ENCODE results near the gene SELENOI. TPM values are rescaled to one million over a fixed set of nuclear protein-coding genes. Genes with fewer than 3 reads are reported as not detected.

Gene SELENOI, protein sequence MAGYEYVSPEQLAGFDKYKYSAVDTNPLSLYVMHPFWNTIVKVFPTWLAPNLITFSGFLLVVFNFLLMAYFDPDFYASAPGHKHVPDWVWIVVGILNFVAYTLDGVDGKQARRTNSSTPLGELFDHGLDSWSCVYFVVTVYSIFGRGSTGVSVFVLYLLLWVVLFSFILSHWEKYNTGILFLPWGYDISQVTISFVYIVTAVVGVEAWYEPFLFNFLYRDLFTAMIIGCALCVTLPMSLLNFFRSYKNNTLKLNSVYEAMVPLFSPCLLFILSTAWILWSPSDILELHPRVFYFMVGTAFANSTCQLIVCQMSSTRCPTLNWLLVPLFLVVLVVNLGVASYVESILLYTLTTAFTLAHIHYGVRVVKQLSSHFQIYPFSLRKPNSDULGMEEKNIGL
- total RNA-seq: 10 to 100 TPM in 2 of 4 donors, 1 to 10 TPM in 2; 6.4 to 11.2 (median 9.3) TPM

DNA sequence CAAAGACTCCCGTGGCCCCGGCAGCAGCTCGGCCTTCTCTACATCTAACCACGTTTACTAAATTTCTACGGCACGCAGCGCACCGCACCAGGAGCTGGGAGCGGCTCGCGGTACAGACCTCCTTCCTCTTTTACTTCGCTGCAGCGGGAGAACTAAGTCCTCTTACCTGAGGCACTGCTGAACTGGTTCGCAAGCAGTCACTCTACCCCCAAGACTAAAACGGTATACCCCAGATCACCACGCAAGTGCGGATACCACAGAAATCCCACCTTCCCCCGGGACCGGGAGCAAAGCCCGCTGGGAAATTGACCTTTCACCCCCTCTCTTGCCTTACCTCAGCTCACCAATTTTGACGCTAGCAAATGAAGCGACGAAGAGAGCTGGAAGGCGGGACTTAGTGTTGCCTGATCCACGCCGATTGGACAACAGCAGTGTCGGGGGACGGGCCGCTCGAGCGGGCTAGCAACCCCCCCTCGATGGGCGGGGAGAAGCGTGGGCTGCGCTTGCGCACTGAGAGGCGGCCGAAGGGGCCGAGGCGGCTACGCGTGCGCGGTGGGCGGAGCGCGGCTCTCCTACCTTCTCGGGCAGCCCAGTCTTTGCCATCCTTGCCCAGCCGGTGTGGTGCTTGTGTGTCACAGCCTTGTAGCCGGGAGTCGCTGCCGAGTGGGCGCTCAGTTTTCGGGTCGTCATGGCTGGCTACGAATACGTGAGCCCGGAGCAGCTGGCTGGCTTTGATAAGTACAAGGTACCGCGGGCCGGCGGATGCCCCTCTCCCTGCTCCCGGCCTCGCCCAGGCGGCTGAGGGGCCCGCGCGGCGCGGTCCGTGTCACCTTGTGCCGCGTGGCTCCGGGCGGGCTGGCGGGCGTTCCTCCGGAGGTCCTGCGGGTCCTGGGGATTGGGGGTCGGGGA is at the start of gene SELENOI:
SELENOI (plus strand) TSS at position 599 of the 909 bp plus-strand sequence; CDS start at position 689, 90 bp downstream.
- intact Hi-C loops (cut with DNase I): loop anchor here (5.0 to 10.0 kb wide), 2 partner anchors 103 to 229 kb away; partner anchors contain the start of genes HADHA and HADHB
- Histone ChIP-seq H3K27ac (replicated peaks in 1 of 4) (peak within 1 kb of the TSS; percentile 93 to 97 (median 94)), H3K4me1 (peaks cover 16 to 35% (median 30%) of the 10 kb centered on the region in 4 donors), H3K9me3 (no peaks in the 10 kb centered on the region), H3K36me3 (no peaks in the 10 kb centered on the region), H3K4me3 (peak within 1 kb of the TSS; percentile 78 to 89 (median 86)), H3K27me3 (no peaks in the 10 kb centered on the region)
- WGBS: under 1% methylated on average over 35 of the region's 80 CpGs
- TF ChIP-seq EP300 (IDR thresholded peaks at IDR 0.05): no peak
- TF ChIP-seq, protein P1, sequence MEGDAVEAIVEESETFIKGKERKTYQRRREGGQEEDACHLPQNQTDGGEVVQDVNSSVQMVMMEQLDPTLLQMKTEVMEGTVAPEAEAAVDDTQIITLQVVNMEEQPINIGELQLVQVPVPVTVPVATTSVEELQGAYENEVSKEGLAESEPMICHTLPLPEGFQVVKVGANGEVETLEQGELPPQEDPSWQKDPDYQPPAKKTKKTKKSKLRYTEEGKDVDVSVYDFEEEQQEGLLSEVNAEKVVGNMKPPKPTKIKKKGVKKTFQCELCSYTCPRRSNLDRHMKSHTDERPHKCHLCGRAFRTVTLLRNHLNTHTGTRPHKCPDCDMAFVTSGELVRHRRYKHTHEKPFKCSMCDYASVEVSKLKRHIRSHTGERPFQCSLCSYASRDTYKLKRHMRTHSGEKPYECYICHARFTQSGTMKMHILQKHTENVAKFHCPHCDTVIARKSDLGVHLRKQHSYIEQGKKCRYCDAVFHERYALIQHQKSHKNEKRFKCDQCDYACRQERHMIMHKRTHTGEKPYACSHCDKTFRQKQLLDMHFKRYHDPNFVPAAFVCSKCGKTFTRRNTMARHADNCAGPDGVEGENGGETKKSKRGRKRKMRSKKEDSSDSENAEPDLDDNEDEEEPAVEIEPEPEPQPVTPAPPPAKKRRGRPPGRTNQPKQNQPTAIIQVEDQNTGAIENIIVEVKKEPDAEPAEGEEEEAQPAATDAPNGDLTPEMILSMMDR (IDR thresholded peaks at IDR 0.05): no peak
- peak; percentile 94 to 99 for TF ChIP-seq POLR2AphosphoS5 (IDR thresholded peaks at IDR 0.05)
- peak; percentile 88 for TF ChIP-seq POLR2A (IDR thresholded peaks at IDR 0.05; ENCODE audit: low read depth)
- peak; percentile 99 for DNase-seq (ENCODE audit: extremely low spot score)

DNA sequence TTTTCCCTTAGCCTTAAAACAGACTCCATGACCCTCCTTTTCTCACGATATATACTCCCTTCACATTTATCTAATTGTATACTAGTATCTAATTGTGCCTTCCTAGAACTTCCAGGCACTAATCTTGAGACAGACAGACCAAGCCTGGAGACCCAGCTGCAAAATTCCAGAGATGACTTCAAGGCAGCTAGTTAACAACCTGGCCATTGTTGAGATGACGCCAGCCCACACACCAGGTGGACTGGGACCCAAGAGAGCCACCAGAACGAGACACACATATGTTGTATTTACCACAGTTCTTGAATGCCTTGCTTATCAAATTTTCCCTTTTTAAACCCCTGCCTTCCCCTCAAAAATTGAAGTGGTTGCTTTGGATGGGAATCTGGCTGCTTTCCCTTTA is 48.9 kb upstream of the SELENOI start:
- no peaks in the 10 kb centered on the region for H3K27me3 ChIP-seq
- H3K4me3 ChIP-seq: no peak overlapping the region
- 92% methylated on average over 3 of the region's 3 CpGs for WGBS
- H3K36me3 ChIP-seq: peaks cover 0 to 2% (median 0%) of the 10 kb centered on the region in 4 donors
- no peak for DNase-seq (ENCODE audit: extremely low spot score)
- peaks cover 15 to 28% (median 23%) of the 10 kb centered on the region in 4 donors for H3K4me1 ChIP-seq
- no peak overlapping the region for H3K27ac ChIP-seq (replicated peaks in 1 of 4)
- intact Hi-C loops (cut with DNase I): no loop called here
- no peaks in the 10 kb centered on the region for H3K9me3 ChIP-seq
- TF ChIP-seq POLR2AphosphoS5 (IDR thresholded peaks at IDR 0.05) (no peak), EP300 (IDR thresholded peaks at IDR 0.05) (no peak), POLR2A (IDR thresholded peaks at IDR 0.05; ENCODE audit: low read depth) (no peak)
- TF ChIP-seq, protein P1 (IDR thresholded peaks at IDR 0.05): no peak

DNA sequence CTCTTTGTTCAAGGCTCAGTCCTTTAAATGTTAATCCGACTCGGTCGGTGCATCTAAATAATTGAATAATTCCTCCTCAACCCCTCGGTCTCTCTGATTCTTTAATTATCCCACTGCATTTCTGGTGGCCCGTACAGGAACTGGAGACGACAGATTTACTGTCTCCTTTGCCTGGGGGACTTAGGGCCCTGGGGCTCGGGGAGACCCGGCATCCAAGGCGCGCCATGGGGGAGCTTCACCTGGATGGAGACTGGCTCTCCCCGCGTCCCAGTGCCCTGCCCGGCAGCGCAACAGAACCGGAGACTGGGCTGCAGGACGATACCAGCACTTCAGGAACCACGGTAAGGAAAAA is 47.7 kb upstream of the SELENOI start:
- no peaks in the 10 kb centered on the region for H3K27me3 ChIP-seq
- H3K4me3 ChIP-seq: peak overlapping the region; percentile 55 to 66 (median 62)
- H3K9me3 ChIP-seq: no peaks in the 10 kb centered on the region
- no peak for TF ChIP-seq POLR2AphosphoS5 (IDR thresholded peaks at IDR 0.05)
- TF ChIP-seq, protein P1 (IDR thresholded peaks at IDR 0.05): no peak
- no peak for TF ChIP-seq POLR2A (IDR thresholded peaks at IDR 0.05; ENCODE audit: low read depth)
- no peak for TF ChIP-seq EP300 (IDR thresholded peaks at IDR 0.05)
- no peaks in the 10 kb centered on the region for H3K36me3 ChIP-seq
- intact Hi-C loops (cut with DNase I): loop anchor here (2.0 kb wide), 1 partner anchor 53 kb away; the partner anchor contains the start of genes HADHA and HADHB
- H3K4me1 ChIP-seq: peaks cover 15 to 28% (median 23%) of the 10 kb centered on the region in 4 donors
- peak overlapping the region; percentile 77 to 83 (median 80) for H3K27ac ChIP-seq (replicated peaks in 1 of 4)
- WGBS: 59% methylated on average over 17 of the region's 17 CpGs
- DNase-seq (ENCODE audit: extremely low spot score): no peak

DNA sequence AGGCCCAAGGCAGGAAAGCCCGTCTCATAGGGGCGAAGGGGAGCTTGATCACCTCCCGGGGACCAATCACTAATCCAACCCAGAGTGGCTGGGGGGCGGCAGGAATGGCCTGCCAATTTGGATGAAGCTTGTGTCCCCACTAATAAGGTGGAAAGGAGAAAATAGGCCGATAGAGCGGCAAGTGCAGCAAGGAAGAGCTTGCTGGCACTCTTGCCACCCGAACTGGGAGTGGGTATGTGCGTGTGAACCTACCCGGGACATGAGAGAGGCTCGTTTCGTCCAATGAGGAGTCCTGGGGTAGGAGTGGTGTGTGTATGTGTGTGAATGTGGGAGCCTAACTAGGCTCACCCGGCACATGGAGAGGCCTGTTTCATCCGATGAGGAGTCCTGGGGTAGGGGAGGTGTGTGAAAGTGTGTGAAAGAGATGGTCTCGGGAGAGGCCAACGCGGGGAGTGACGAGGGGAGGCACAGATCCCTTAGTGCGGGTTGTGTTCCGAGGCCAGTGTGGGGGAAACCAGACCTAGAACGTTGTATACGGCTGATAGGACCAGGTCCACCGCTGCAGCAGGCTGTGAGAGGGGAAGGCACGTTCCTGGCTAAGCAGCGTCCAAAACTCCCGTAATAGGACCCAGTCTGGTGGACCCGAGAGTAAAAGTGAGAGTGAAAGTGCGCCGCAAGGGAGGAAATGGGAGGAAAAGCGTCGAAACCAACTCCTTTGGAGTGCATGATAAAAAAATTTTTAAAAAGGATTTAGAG is 47.1 kb upstream of the SELENOI start:
- no peak for DNase-seq (ENCODE audit: extremely low spot score)

More for the DNA sequence above, 47.1 kb upstream of the SELENOI start:
- TF ChIP-seq POLR2AphosphoS5 (IDR thresholded peaks at IDR 0.05): peak; percentile 26 to 56
- TF ChIP-seq, protein P1 (IDR thresholded peaks at IDR 0.05): no peak
- TF ChIP-seq POLR2A (IDR thresholded peaks at IDR 0.05; ENCODE audit: low read depth): no peak
- TF ChIP-seq EP300 (IDR thresholded peaks at IDR 0.05): no peak
- Histone ChIP-seq H3K27me3 (no peaks in the 10 kb centered on the region), H3K4me3 (peak overlapping the region; percentile 55 to 66 (median 62)), H3K4me1 (peaks cover 15 to 28% (median 23%) of the 10 kb centered on the region in 4 donors), H3K9me3 (no peaks in the 10 kb centered on the region), H3K36me3 (no peaks in the 10 kb centered on the region), H3K27ac (replicated peaks in 1 of 4) (peak overlapping the region; percentile 77 to 83 (median 80))
- intact Hi-C loops (cut with DNase I): loop anchor here (2.0 kb wide), 1 partner anchor 54 kb away; the partner anchor contains the start of genes HADHA and HADHB
- WGBS: 16% methylated on average over 29 of the region's 30 CpGs

Data from esophagus muscularis mucosa (tissue), 4 donors.